AG20443 (cell line): ENCODE measurements around the gene KCNAB2.
A peak's percentile ranks its signal among the peaks of the same experiment; 100 is the strongest.
"Not testable (repeated sequence)": the region's sequence is repeated elsewhere in the genome, so short reads cannot be mapped to it uniquely, and the experiment has no call there.

ENCODE experiments used
- DNase-seq: peaks from one replicate; pipeline ENCODE4 v3.0.0; 2012; ENCODE audit warnings: low spot score, mixed read lengths

Gene KCNAB2

GRCh38 chr1:6057170-6057845, 11.6 kb downstream of the KCNAB2 start:
- no peak for DNase-seq

GRCh38 chr1:6059866-6060265, 14.2 kb downstream of the KCNAB2 start:
- DNase-seq, result no peak

- no peak for DNase-seq
Measured at GRCh38 chr1:6062670-6063069, 17.0 kb downstream of the KCNAB2 start.

- not testable (repeated sequence) for DNase-seq
Measured at GRCh38 chr1:6063532-6064053, 17.9 kb downstream of the KCNAB2 start.

GRCh38 chr1:6065093-6065858, 19.6 kb downstream of the KCNAB2 start:
- no peak for DNase-seq

- no peak for DNase-seq
Measured at GRCh38 chr1:6066680-6067079, 21.0 kb downstream of the KCNAB2 start.

- DNase-seq, result no peak
Measured at GRCh38 chr1:6068073-6068472, 22.4 kb downstream of the KCNAB2 start.

GRCh38 chr1:6068932-6069331, 23.2 kb downstream of the KCNAB2 start:
- DNase-seq, result no peak

GRCh38 chr1:6069573-6069972, 23.9 kb downstream of the KCNAB2 start:
- no peak for DNase-seq

GRCh38 chr1:6070450-6070974, 24.8 kb downstream of the KCNAB2 start:
- no peak for DNase-seq

GRCh38 chr1:6071219-6071618, 25.5 kb downstream of the KCNAB2 start:
- DNase-seq, result no peak

GRCh38 chr1:6072774-6073479, 27.2 kb downstream of the KCNAB2 start:
- DNase-seq, result no peak

- DNase-seq, result no peak
Measured at GRCh38 chr1:6073480-6074053, 27.9 kb downstream of the KCNAB2 start.

- DNase-seq, result no peak
Measured at GRCh38 chr1:6074192-6074901, 28.7 kb downstream of the KCNAB2 start.

- no peak for DNase-seq
Measured at GRCh38 chr1:6075748-6076147, 30.1 kb downstream of the KCNAB2 start.

GRCh38 chr1:6077061-6077460, 31.4 kb downstream of the KCNAB2 start:
- not testable (repeated sequence) for DNase-seq

- no peak for DNase-seq
Measured at GRCh38 chr1:6077506-6077905, 31.8 kb downstream of the KCNAB2 start.

GRCh38 chr1:6077919-6078318, 32.2 kb downstream of the KCNAB2 start:
- no peak for DNase-seq

- DNase-seq, result no peak
Measured at GRCh38 chr1:6080469-6080868, 34.8 kb downstream of the KCNAB2 start.

GRCh38 chr1:6081901-6082300, 36.2 kb downstream of the KCNAB2 start:
- no peak for DNase-seq

GRCh38 chr1:6082430-6082971, 36.8 kb downstream of the KCNAB2 start:
- peak; percentile 59 for DNase-seq
